IMR-90 (cell line): ENCODE data around the gene TSPYL4. TPM values are rescaled to one million over a fixed set of nuclear protein-coding genes. Genes with fewer than 3 reads are reported as not detected.

Experiments used
- ATAC-seq: fragments of 200-7000 bp; cut with Tn5 transposase; 2 replicates; pipeline ENCODE4 v1.9.1; 2020; ENCODE audit warnings: low read depth, mild to moderate bottlenecking, moderate library complexity
- BruUV-seq: library from RNA; stranded (reverse); fragments of 400-500 nt; replicated peaks from 2 replicates; lab custom pipeline; 2021; lab: Mats Ljungman, UMichigan
- CTCF ChIA-PET: fragments of 300-600 bp; formaldehyde crosslinking; extraction: SDS; loops from one replicate; lab custom pipeline; 2021; ENCODE audit warnings: antibody characterized with exemption; lab: Yijun Ruan, JAX
- POLR2A ChIA-PET: fragments of 300-600 bp; sonication (Branson Sonifier 250); formaldehyde crosslinking; loops from one replicate; lab custom pipeline; 2022; ENCODE audit warnings: antibody characterized with exemption; ENCODE audit not compliant: unreplicated experiment; lab: Charles Lee
- DNase-seq: peaks from one replicate; pipeline ENCODE4 v3.0.0; 2013
- H2AFZ ChIP-seq: replicated peaks from 2 replicates; pipeline ENCODE3; 2013; ENCODE audit warnings: low read length, mild to moderate bottlenecking; ENCODE audit not compliant: poor library complexity
- H2AK5ac ChIP-seq: 2 replicates; pipeline ENCODE4 v1.6.1; 2013; ENCODE audit warnings: low read depth, low read length, inconsistent platforms
- H2AK9ac ChIP-seq: replicated peaks from 2 replicates; pipeline ENCODE3; 2013; ENCODE audit warnings: mild to moderate bottlenecking, low read depth, low read length, moderate library complexity; ENCODE audit not compliant: poor library complexity
- H2BK120ac ChIP-seq: 2 replicates; pipeline ENCODE4 v1.6.1; 2013; ENCODE audit warnings: low read depth, low read length, inconsistent platforms
- H2BK15ac ChIP-seq: 3 replicates; pipeline ENCODE4 v1.6.1; 2013; ENCODE audit warnings: low read depth, low read length, inconsistent platforms
- H2BK20ac ChIP-seq: 2 replicates; pipeline ENCODE4 v1.6.1; 2013; ENCODE audit warnings: low read depth, mild to moderate bottlenecking, inconsistent platforms, low read length, moderate library complexity
- H2BK5ac ChIP-seq: 2 replicates; pipeline ENCODE4 v1.6.1; 2013; ENCODE audit warnings: mild to moderate bottlenecking, low read depth, low read length, inconsistent platforms; ENCODE audit not compliant: poor library complexity, severe bottlenecking
- H3K14ac ChIP-seq: replicated peaks from 2 replicates; pipeline ENCODE4 v1.6.1; 2013; ENCODE audit warnings: low read depth, low read length, inconsistent platforms
- H3K18ac ChIP-seq: 2 replicates; pipeline ENCODE4 v1.6.1; 2013; ENCODE audit warnings: low read depth, low read length, control low read depth
- H3K23ac ChIP-seq: 2 replicates; pipeline ENCODE4 v1.6.1; 2013; ENCODE audit warnings: low read depth, low read length, inconsistent platforms
- H3K27ac ChIP-seq: 2 replicates; pipeline ENCODE4 v1.5.1; 2013; ENCODE audit warnings: mild to moderate bottlenecking, control low read depth, low read length; ENCODE audit not compliant: insufficient read depth
- H3K27me3 ChIP-seq: 2 replicates; pipeline ENCODE4 v1.6.1; 2013; ENCODE audit warnings: low read length; ENCODE audit not compliant: control insufficient read depth, insufficient read depth
- H3K36me3 ChIP-seq: 2 replicates; pipeline ENCODE4 v1.6.1; 2013; ENCODE audit warnings: low read length, mixed read lengths; ENCODE audit not compliant: control insufficient read depth, insufficient read depth
- H3K4ac ChIP-seq: 2 replicates; pipeline ENCODE4 v1.6.1; 2013; ENCODE audit warnings: low read depth, low read length, inconsistent platforms
- H3K4me1 ChIP-seq: 2 replicates; pipeline ENCODE4 v1.6.1; 2013; ENCODE audit warnings: low read length, mixed read lengths; ENCODE audit not compliant: control insufficient read depth, insufficient read depth
- H3K4me2 ChIP-seq: 2 replicates; pipeline ENCODE4 v1.6.1; 2013; ENCODE audit warnings: low read depth, mild to moderate bottlenecking, control low read depth, low read length, moderate library complexity
- H3K4me3 ChIP-seq: 2 replicates; pipeline ENCODE4 v1.5.1; 2013; ENCODE audit warnings: low read depth, mild to moderate bottlenecking, control low read depth, low read length, moderate library complexity; ENCODE audit not compliant: insufficient read depth
- H3K56ac ChIP-seq: 2 replicates; pipeline ENCODE4 v1.6.1; 2013; ENCODE audit warnings: low read length, inconsistent platforms; ENCODE audit not compliant: insufficient read depth; ENCODE audit errors: extremely low read depth
- H3K79me1 ChIP-seq, 2 experiments: 2 replicates each; pipeline ENCODE4 v1.6.1; 2013; ENCODE audit warnings: low read length in 2 of 2, inconsistent platforms in 1 of 2, low read depth in 1 of 2
- H3K9ac ChIP-seq: 2 replicates; pipeline ENCODE4 v1.6.1; 2013; ENCODE audit warnings: low read depth, low read length, control low read depth
- H3K9me1 ChIP-seq: 2 replicates; pipeline ENCODE4 v1.6.1; 2013; ENCODE audit warnings: low read length, inconsistent platforms; ENCODE audit not compliant: insufficient read depth
- H3K9me3 ChIP-seq: 2 replicates; pipeline ENCODE4 v1.6.1; 2013; ENCODE audit warnings: low read length; ENCODE audit not compliant: control insufficient read depth, insufficient read depth
- H4K20me1 ChIP-seq: 2 replicates; pipeline ENCODE4 v1.6.1; 2013; ENCODE audit warnings: low read length, inconsistent platforms; ENCODE audit not compliant: insufficient read depth
- H4K5ac ChIP-seq: 2 replicates; pipeline ENCODE4 v1.6.1; 2013; ENCODE audit warnings: mild to moderate bottlenecking, low read depth, low read length, control low read depth
- H4K8ac ChIP-seq, 2 experiments: 2 replicates each; pipeline ENCODE4 v1.6.1; 2013; ENCODE audit warnings: low read depth in 2 of 2, low read length in 2 of 2, control low read depth in 1 of 2, inconsistent platforms in 1 of 2
- H4K91ac ChIP-seq: 2 replicates; pipeline ENCODE4 v1.6.1; 2013; ENCODE audit warnings: low read depth, low read length, inconsistent platforms; ENCODE audit not compliant: insufficient read depth
- BHLHE40 ChIP-seq: fragments of 150-350 bp; IDR thresholded peaks from 2 replicates; pipeline ENCODE4 v1.6.1; 2016; ENCODE audit warnings: mild to moderate bottlenecking, low read depth, low read length
- CEBPB ChIP-seq: IDR thresholded peaks from 2 replicates; pipeline ENCODE4 v1.6.1; 2012; ENCODE audit warnings: low read depth, low read length, improper control_type of control experiment
- CHD1 ChIP-seq: IDR thresholded peaks from 2 replicates; pipeline ENCODE4 v1.6.1; 2012; ENCODE audit warnings: low read depth, low read length, improper control_type of control experiment
- FOS ChIP-seq: fragments of 150-350 bp; IDR thresholded peaks from 2 replicates; pipeline ENCODE4 v1.6.1; 2016; ENCODE audit warnings: low read depth, low read length
- MAFK ChIP-seq: IDR thresholded peaks from 2 replicates; pipeline ENCODE4 v1.6.1; 2012; ENCODE audit warnings: low read depth, low read length, improper control_type of control experiment
- MAZ ChIP-seq: IDR thresholded peaks from 2 replicates; pipeline ENCODE4 v1.6.1; 2012; ENCODE audit warnings: low read depth, mild to moderate bottlenecking, low read length, improper control_type of control experiment, moderate library complexity, borderline replicate concordance
- MXI1 ChIP-seq: IDR thresholded peaks from 2 replicates; pipeline ENCODE4 v1.6.1; 2012; ENCODE audit warnings: low read depth, mild to moderate bottlenecking, low read length, moderate library complexity, borderline replicate concordance
- NFE2L2 ChIP-seq: fragments of 150-350 bp; IDR thresholded peaks from 2 replicates; pipeline ENCODE4 v1.6.1; 2016; ENCODE audit warnings: low read depth, mild to moderate bottlenecking, low read length
- POLR2A ChIP-seq: IDR thresholded peaks from 2 replicates; pipeline ENCODE4 v1.6.1; 2012; ENCODE audit warnings: mild to moderate bottlenecking, low read depth, low read length
- RAD21 ChIP-seq: IDR thresholded peaks from 2 replicates; pipeline ENCODE4 v1.6.1; 2012; ENCODE audit warnings: low read length, improper control_type of control experiment
- RCOR1 ChIP-seq: IDR thresholded peaks from 2 replicates; pipeline ENCODE4 v1.6.1; 2012; ENCODE audit warnings: mild to moderate bottlenecking, low read length, improper control_type of control experiment; ENCODE audit not compliant: insufficient replicate concordance
- RFX5 ChIP-seq: IDR thresholded peaks from 2 replicates; pipeline ENCODE4 v1.8.0; 2012; ENCODE audit warnings: low read depth, mild to moderate bottlenecking, low read length, moderate library complexity
- SMC3 ChIP-seq: fragments of 150-350 bp; IDR thresholded peaks from 2 replicates; pipeline ENCODE4 v1.6.1; 2016; ENCODE audit warnings: low read depth, mild to moderate bottlenecking, antibody characterized with exemption, low read length, moderate library complexity
- WGBS, 2 experiments: methylation state at CpG; one replicate each; pipeline versions ENCODE4 v1.1.5 to v1.1.7; 2013; ENCODE audit warnings: missing lambda C conversion rate in 2 of 2; ENCODE audit not compliant: insufficient read length in 1 of 2; ENCODE audit errors: extremely low coverage in 2 of 2; 5-methylcytosine and 5-hydroxymethylcytosine counted together
- dilution Hi-C: fragments of 300-500 bp; cut with HindIII; formaldehyde crosslinking; loops from one replicate; pipeline ENCODE4 v1.14.3; 2018; ENCODE audit warnings: low sequenced_read_pairs; ENCODE audit not compliant: unreplicated experiment
- in situ Hi-C: fragments of 300-500 bp; cut with MboI; formaldehyde crosslinking; loops from 3 replicates; pipeline ENCODE4 v1.14.3; 2019; ENCODE audit warnings: low sequenced_read_pairs, inconsistent platforms, mixed read lengths
- intact Hi-C: fragments of 100-400 bp; cut with micrococcal nuclease; formaldehyde crosslinking; loops from 2 replicates; pipeline ENCODE4 v1.10.0; 2022
- polyA plus RNA-seq, 3 experiments: library from polyadenylated mRNA; depleted of rRNA; stranded (reverse); fragments of >200 nt; gene quantifications; 2 replicates each; pipeline ENCODE4 v1.2.3, GENCODE V29; 2012; ENCODE audit warnings: low replicate concordance in 1 of 3
- total RNA-seq: library from RNA; depleted of rRNA; stranded (reverse); fragments of >200 nt; gene quantifications from 2 replicates; pipeline ENCODE4 v1.2.3, GENCODE V29; 2012
- TF ChIP-seq, protein P1 (sequence below): fragments of 150-350 bp; IDR thresholded peaks from 2 replicates; pipeline ENCODE4 v1.6.1; 2016; ENCODE audit warnings: low read depth, mild to moderate bottlenecking, low read length, moderate library complexity, borderline replicate concordance
- TF ChIP-seq, protein P2 (sequence below): fragments of 150-350 bp; IDR thresholded peaks from 2 replicates; pipeline ENCODE4 v1.6.1; 2017; ENCODE audit warnings: mild to moderate bottlenecking, antibody characterized with exemption, low read length, low read depth

Gene TSPYL4
- total and polyA plus RNA-seq, 2 of the 4 experiments (the other 2 are of a cell fraction), result 22.0 to 29.9 TPM

DNA sequence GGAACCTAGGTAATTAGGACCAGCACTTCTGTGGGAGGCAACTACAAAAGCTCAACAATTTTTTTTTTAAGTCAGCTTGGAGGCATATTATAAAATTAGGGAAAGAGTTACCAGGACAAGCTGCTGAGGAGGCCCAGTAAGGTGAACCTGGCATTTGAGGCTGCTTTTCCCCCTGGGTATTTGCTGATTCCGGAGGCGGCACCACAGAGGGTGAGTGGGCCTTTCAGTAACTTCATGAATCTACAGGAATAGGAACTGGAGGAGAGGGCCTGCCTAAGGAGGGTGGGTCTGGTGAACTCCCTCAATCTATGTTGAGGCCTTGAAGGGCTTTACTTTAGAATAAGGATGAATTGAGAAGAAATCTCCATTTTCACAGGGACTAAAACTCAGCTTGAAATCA is 14.6 kb downstream of the TSPYL4 start:
- H3K18ac ChIP-seq, result no peak overlapping the region
- H3K9ac ChIP-seq, result no peak overlapping the region
- TF ChIP-seq RAD21, result no peak
- no peak for TF ChIP-seq RCOR1
- no peak for TF ChIP-seq SMC3
- TF ChIP-seq CEBPB, result no peak
- TF ChIP-seq RFX5, result no peak
- TF ChIP-seq NFE2L2, result no peak
- no peak for TF ChIP-seq FOS
- TF ChIP-seq CHD1, result no peak
- TF ChIP-seq MAZ, result no peak
- TF ChIP-seq MAFK, result no peak
- TF ChIP-seq BHLHE40, result no peak
- TF ChIP-seq, protein P1, sequence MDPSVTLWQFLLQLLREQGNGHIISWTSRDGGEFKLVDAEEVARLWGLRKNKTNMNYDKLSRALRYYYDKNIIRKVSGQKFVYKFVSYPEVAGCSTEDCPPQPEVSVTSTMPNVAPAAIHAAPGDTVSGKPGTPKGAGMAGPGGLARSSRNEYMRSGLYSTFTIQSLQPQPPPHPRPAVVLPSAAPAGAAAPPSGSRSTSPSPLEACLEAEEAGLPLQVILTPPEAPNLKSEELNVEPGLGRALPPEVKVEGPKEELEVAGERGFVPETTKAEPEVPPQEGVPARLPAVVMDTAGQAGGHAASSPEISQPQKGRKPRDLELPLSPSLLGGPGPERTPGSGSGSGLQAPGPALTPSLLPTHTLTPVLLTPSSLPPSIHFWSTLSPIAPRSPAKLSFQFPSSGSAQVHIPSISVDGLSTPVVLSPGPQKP, result no peak
- TF ChIP-seq MXI1, result no peak
- TF ChIP-seq, protein P2, sequence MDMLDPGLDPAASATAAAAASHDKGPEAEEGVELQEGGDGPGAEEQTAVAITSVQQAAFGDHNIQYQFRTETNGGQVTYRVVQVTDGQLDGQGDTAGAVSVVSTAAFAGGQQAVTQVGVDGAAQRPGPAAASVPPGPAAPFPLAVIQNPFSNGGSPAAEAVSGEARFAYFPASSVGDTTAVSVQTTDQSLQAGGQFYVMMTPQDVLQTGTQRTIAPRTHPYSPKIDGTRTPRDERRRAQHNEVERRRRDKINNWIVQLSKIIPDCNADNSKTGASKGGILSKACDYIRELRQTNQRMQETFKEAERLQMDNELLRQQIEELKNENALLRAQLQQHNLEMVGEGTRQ, result no peak
- no peak for TF ChIP-seq POLR2A
- dilution Hi-C loops (no loop called here), intact Hi-C loops (no loop called here), in situ Hi-C loops (no loop called here)
- H3K36me3 ChIP-seq, result 0 out of 2 replicates have a peak, but pooled peaks cover 2% of the 10 kb centered on the region
- ATAC-seq (no peak), DNase-seq (no peak)
- no peak overlapping the region for H2BK20ac ChIP-seq
- no peaks in the 10 kb centered on the region for H4K20me1 ChIP-seq
- H3K4me2 ChIP-seq, result no peak overlapping the region
- no peaks in the 10 kb centered on the region; the same call in 1 of the 2 replicates for H3K4me1 ChIP-seq
- H3K23ac ChIP-seq, result no peak overlapping the region
- no TSS peak for BruUV-seq
- no peak overlapping the region for H3K4ac ChIP-seq
- no peak overlapping the region for H4K8ac ChIP-seq
- H2BK120ac ChIP-seq, result no peak overlapping the region
- H2BK15ac ChIP-seq, result no peak overlapping the region
- no peaks in the 10 kb centered on the region for H3K9me3 ChIP-seq
- no peak overlapping the region for H2AK9ac ChIP-seq
- H3K14ac ChIP-seq, result no peak overlapping the region
- ChIA-PET POLR2A (no interaction called here), CTCF (interaction anchor here (0.6 kb wide), 1 partner anchor 201 kb away, joined by 4 read pairs; no protein-coding TSS in a partner anchor)
- H4K5ac ChIP-seq, result no peak overlapping the region
- no CpG with 5 or more reads among the region's 2 CpGs for WGBS, 2 experiments
- no peak overlapping the region for H2AK5ac ChIP-seq
- no peak overlapping the region for H2BK5ac ChIP-seq
- H3K79me1 ChIP-seq, result no peaks in the 10 kb centered on the region; a peak in 1 of 4 replicates
- H3K56ac ChIP-seq, result no peak overlapping the region
- H3K27me3 ChIP-seq, result no peaks in the 10 kb centered on the region
- no peak overlapping the region for H3K27ac ChIP-seq
- H4K91ac ChIP-seq, result no peak overlapping the region
- 0 out of 2 replicates have a peak, but pooled peaks cover 2% of the 10 kb centered on the region for H3K9me1 ChIP-seq
- H3K4me3 ChIP-seq, result no peak overlapping the region
- no peak overlapping the region for H2AFZ ChIP-seq
